GM23338 (cell line): ENCODE results near the gene TSPAN5.

Experiments
- CREB1 ChIP-seq: fragments of 250-450 bp; sonication (Bioruptor Pico); IDR thresholded peaks from 2 replicates; pipeline ENCODE4 v1.5.0; 2020; ENCODE audit warnings: low read depth, mild to moderate bottlenecking, moderate library complexity
- CTCF ChIP-seq, 2 experiments: fragments of 200-600 bp in 1 of 2; sonication (generic) in 1 of 2; conservative IDR thresholded peaks; 2 replicates each; pipeline versions ENCODE4 v1.5.1 to v1.6.1; 2016 to 2017; ENCODE audit warnings: antibody characterized with exemption in 2 of 2, low read depth in 2 of 2, mild to moderate bottlenecking in 2 of 2, moderate library complexity in 1 of 2
- EZH2 ChIP-seq: fragments of 200-600 bp; sonication (generic); IDR thresholded peaks from one replicate; pipeline ENCODE4 v1.8.0; 2017; ENCODE audit warnings: antibody characterized with exemption, mild to moderate bottlenecking, low read depth; ENCODE audit not compliant: unreplicated experiment
- EZH2phosphoT487 ChIP-seq: fragments of 200-600 bp; sonication (generic); IDR thresholded peaks from one replicate; pipeline ENCODE4 v1.8.1; 2018; ENCODE audit warnings: antibody characterized with exemption; ENCODE audit not compliant: unreplicated experiment
- POLR2AphosphoS5 ChIP-seq: IDR thresholded peaks from 2 replicates; pipeline ENCODE4 v1.6.1; 2016; ENCODE audit warnings: antibody characterized with exemption, low read depth
- REST ChIP-seq: IDR thresholded peaks from one replicate; pipeline ENCODE4 v1.6.1; 2018; ENCODE audit warnings: antibody characterized with exemption; ENCODE audit not compliant: unreplicated experiment
- STAT1 ChIP-seq: IDR thresholded peaks from one replicate; pipeline ENCODE4 v1.6.1; 2016; ENCODE audit warnings: antibody characterized with exemption; ENCODE audit not compliant: unreplicated experiment

DNA sequence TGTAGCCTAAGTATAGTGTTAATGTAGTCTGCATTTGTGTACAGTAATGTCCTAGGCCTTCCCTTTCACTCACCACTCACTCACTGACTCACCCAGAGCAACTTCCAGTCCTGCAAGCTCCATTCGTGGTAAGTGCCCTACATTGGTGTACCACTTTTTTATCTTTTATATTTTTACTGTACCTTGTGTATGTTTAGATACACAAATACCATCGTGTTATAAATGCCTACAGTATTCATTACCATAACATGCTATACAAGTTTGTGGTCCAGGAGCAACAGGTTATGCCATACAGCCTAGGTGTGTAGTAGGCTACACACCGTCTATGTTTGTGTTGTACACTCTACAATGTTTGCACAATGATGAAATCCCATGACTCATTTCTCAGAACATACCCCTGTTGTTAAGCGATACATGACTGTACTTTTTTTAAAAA, 15.4 kb downstream of the TSPAN5 start:
- TF ChIP-seq CTCF (conservative IDR thresholded peaks at IDR 0.05; ENCODE audit: low read depth in 2 of 2) (no peak), POLR2AphosphoS5 (no peak), EZH2 (no peak), REST (no peak), EZH2phosphoT487 (no peak), CREB1 (no peak), STAT1 (no peak)
